CD4-positive, alpha-beta T cell treated with Interleukin-4 for 4 hours (primary cell): ENCODE measurements around the gene VWA5B2.
A peak's percentile ranks its signal among the peaks of the same experiment; 100 is the strongest.
"Not testable (repeated sequence)": the region's sequence is repeated elsewhere in the genome, so short reads cannot be mapped to it uniquely, and the experiment has no call there.

ENCODE experiments used
- DNase-seq: peaks from one replicate; pipeline ENCODE4 v3.0.0-alpha.2; 2020

Gene VWA5B2

DNA sequence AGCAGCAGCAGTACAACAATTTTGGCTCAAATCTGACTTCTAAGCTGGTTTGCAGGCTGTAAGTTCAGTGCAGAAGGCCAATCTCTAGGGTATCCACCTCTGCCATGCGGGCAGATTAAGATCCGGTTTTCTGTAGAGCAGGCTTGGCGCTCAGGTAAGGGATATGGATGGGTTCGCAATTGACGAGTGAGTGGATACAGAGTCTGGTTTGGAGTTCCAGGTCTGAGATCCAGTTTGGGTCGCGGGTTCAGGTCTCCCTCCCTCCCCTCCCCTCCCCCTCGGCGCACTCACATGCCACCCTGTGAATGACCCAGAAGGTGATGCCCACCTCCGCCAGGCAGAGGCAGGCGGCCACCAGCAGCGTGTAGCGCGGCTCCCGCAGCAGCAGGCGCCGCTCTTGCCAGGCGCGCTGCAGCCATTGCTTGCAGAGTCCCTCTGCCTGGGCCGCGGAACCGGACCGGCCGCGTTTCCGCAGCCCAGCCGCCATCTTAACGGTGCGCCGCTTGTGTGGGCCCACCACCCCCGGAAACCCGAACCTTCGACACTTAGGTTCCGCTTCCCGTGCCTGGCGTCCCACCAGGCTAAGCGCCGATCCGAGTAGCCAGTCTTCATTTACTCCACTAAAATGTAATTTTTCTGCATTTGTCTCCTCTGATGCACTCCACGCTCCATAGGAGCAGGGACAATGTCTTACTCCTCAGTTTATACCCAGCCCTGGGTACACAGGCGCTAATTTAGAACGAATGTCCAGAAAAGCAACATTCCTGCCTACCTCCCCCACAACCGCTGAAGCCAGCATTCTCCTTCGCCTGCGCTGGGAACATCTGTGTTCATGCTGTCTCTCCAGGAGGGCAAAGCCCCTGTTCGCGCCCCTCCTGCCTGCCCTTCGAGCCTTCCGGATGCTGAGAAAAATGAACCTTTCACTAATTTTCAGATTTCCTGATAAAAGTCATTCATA is 19.3 kb downstream of the VWA5B2 start, which contains the start of gene ALG3:
ALG3 (minus strand) TSS at position 509 of the 958 bp plus-strand sequence; CDS start at position 487, 22 bp downstream.
- DNase-seq = peak; percentile 86

DNA sequence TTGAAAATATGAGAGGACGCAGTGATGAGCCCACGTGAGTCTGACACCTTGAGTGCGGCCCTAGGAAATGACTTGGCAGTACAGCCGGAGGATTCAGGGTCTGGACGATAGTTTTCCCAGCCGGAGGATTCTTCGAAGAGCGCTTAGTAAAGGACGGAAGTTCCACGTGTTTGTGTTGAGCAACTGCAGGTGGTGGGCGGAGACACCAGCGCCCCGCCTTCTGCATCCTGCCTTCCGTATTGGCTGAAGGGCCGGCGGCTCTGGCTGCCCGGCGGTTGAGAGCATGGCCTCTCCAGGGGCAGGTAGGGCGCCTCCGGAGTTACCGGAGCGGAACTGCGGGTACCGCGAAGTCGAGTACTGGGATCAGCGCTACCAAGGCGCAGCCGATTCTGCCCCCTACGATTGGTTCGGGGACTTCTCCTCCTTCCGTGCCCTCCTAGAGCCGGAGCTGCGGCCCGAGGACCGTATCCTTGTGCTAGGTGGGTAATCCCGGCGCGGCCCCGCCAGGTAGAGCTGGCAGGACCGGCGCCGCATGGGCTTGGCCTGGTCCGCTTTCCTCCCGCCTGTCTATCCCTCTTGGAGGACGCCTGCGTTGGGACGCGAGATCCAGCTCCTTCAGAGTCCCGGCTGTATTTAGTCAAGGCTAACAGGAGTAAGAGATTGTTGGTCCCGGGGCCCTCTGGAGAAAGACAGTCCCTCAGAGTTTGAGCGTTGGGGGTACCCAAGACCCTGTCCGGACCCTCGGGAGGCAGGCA is 20.2 kb downstream of the VWA5B2 start, which contains the start of gene EEF1AKMT4:
EEF1AKMT4 (plus strand) TSS at position 261 of the 755 bp plus-strand sequence; CDS start at position 284, 23 bp downstream.
- peak; percentile 98 for DNase-seq

DNA sequence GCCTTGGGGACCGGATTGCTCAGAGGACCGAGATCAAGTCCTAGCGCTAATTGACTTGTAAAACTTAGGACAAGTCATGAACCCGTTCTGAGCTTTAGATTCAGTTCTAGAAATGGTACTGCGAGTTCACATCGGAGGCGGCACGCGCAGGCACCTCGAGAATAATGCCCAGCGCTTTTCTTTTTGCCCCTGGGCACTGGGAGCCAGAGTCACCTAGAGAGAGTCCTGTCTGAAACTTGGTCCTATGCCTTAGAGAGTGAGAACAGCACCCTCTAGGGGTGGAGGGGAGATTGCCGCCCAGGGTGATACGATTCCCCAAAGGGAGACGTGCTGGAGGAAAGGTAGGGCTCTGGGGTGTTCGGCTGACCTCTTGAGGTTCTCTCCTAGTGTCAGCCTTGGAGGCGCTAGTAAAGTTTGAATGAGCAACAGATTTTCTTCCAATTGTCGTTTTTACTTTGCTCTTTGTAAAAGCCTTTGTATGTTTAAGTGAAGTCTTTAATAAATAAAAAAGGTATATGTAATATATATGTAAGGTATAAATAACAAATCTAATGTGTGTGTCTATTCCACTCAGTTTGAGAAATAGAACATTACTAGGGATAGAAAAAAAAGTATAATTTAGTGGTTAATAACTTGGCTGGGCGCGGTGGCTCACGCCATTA is 20.9 kb downstream of the VWA5B2 start:
- peak; percentile 89 for DNase-seq

DNA sequence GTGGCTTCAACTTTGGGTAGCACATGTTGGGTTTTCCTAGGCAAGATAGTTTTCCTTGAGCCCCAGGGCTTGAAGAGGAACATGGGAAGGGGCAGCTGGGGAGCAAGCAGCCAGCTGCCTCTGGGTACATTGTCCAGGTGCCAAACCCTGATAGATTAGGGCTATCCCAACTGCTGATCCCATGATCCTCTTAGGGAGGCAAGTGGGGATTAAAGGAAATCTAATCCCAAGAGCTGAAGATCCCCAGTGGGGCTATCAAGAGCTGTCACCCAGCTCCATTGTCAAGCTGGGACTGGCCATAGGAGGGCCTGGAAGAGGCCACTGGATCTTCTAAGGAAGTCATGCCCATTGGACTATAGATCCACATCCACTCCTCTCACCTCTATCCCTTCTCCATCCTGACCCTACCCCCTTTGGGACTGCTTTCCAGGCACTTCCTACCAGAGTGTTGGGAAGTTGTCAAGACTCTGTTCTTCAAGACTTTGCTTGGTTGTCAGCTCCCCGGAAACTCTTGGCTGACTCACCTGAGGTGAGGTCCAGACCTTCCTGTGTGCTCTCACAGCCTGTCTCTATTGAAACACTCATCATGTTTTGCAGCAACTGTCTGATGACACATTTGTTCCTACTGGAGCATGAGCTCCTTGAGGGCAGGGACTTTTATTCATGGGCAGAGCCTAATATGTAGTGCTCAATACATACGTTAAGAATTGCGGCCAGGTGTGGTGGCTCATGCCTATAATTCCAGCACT is 26.1 kb downstream of the VWA5B2 start:
- no peak for DNase-seq

DNA sequence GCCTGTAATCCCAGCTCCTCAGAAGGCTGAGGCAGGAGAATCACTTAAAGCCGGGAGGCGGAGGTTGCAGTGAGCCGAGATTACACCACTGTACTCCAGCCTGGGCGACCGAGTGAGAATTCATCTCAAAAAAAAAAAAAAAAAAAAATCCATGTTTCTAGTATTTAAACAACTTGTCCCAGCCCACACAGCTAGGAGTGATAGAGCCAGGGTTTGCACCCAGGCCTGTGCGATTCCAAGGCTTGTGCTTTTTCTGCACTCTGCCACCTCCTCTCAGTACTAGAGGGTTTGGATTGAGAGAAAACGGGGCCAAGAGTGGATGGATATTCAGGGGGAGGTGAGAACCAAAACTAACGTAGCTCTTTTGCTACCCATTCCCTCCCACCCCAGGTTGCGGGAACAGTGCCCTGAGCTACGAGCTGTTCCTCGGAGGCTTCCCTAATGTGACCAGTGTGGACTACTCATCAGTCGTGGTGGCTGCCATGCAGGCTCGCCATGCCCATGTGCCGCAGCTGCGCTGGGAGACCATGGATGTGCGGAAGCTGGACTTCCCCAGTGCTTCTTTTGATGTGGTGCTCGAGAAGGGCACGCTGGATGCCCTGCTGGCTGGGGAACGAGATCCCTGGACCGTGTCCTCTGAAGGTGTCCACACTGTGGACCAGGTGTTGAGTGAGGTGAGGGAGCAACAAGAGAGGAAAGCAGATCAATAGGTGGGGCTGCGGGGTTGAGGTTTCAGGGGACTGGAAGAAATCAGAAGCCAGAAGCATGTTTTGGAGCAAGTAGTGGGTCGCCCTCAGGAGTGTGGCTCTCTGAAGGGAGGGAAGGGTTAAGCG is 27.9 kb downstream of the VWA5B2 start:
- no peak for DNase-seq

DNA sequence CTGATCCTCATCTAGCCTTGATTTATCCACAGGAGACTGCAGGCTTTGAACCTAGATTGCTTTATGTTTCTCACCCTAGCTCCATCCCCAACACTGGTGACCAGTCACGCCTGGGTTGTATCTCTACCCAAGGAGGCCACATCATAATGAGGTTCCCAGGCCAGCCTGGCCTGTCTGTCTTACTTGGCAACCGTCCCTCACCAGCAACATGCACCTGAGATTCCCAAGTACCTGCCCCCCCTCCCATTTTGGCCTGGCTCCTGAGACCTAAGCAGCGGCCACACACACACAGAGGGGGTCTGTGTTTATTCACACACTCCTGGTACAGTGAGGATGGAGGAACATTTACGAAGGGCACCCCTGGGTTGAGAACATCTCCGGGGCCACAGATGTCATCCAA is 29.5 kb downstream of the VWA5B2 start:
- DNase-seq = no peak

DNA sequence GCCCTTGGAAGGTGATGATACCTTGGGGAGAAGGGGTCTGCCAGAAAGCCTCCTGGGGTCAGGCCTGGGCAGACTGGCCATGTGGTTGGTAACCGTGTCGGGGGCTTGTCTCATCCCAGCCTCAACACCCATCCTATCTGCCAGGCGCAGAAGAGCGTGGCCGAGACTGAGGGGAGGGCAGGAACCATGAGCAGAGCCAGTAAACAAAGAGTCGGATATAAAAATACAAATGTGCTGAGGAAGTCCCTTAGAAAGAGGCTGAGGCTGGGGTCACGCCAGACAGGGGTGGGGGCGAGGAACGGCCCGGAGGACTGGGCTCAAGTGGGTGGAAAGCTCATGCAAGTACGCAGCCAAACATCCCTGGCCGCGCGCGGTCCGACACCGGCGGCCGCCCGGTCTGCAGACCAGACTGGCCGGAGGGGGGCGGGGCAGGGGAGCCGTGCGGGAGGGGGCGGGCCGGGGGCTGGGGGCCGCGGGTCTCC is 30.1 kb downstream of the VWA5B2 start:
- no peak for DNase-seq

DNA sequence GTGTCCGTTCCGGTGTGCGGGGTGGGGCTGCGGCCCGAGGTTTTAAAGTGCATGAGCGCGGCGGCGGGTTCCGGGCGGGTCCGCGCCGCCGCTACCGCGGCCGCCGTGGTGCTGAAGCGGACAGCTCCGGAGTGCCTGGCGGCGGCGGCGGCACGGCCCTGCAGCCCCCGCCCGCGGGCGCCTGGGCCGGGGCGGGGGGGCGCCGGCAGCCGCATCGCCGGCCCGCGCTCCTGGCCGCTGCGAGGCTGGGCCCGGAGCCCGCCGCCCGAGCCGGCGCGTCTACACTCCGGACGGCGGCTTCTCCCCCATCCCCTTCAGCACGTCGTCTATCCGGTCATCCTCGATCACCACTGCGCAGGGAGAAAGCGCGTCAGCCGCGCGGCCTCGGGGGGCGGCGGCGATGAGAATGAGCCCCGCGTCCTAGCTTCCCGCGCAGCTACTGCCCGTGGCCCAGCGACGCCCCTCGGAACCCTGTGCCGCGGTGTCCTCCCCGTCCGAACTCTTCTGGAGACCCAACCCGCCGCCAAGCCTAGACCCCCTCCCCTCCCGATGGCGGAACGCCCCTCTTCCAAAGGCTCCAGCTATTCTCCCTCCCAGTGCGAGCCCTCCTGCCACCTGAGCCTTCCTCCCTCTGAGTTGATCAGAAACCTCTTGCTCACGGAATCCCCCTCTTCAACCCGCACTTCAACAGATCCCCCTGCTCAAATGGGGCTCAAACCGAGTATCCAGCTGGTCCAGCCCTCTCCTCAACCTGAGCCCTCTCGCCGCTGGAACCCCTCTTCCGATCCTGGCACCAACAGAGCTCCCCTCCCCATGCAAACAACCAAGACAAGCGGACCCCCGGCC is 30.7 kb downstream of the VWA5B2 start:
- DNase-seq = peak; percentile 14

DNA sequence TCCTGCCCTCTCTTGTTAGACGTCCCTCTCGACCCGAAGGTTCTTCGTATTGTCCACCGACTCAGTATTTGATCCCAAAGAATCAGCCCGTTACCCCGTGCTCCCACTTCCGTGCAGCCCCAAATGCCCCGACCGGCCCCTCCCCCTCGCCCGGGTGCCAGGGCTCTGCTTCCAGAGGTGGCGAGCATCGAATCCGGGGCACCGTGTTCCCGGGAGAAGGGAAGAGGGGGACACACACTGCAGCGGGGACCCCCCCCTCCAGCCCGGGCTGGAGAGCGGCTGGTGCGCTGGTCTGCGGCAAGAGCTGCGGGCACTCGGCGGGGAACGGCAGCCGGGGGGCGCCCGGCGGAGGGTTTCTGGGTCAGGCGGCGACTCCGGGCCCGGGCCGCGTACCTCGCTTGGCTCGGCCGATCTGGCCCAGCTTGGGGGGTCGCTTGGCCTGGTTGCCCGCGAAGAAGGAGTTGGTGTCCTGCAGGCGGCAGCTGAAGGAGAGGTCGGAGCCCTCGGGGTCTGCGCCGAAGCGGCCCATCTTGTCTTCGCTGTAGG is 31.4 kb downstream of the VWA5B2 start:
- no peak for DNase-seq

DNA sequence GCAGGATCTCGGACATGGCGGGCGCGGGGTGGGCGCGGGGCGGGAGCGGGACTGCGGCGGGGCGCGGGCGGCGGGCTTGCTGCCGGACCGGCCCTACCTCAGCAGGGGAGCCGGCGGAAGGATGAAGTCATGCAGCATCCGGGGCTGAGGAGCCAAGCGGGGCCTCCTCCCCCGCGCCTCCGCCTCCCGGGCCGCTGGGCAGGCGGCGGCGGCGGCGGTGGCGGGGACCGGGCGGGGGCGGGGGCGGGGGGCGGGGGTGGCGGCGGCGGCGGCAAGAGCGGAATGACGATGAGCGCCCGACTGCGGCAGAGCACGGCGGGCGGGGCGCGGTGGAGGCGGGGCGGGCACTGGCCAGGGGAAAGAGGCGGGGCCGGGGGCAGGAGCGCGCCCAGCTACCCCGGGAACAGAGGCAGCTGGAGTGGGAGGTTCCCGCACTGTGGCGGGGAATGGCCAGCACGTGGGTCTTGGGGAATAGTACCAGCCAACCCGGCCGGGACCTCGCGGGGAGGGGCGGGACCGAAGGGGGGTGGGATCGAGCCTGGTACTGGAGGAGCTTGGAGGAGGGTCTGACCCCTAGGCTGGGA is 32.0 kb downstream of the VWA5B2 start, which contains the start of gene CAMK2N2:
CAMK2N2 (minus strand) TSS at position 284 of the 584 bp plus-strand sequence; CDS start at position 16, 268 bp downstream.
- peak; percentile 33 for DNase-seq

DNA sequence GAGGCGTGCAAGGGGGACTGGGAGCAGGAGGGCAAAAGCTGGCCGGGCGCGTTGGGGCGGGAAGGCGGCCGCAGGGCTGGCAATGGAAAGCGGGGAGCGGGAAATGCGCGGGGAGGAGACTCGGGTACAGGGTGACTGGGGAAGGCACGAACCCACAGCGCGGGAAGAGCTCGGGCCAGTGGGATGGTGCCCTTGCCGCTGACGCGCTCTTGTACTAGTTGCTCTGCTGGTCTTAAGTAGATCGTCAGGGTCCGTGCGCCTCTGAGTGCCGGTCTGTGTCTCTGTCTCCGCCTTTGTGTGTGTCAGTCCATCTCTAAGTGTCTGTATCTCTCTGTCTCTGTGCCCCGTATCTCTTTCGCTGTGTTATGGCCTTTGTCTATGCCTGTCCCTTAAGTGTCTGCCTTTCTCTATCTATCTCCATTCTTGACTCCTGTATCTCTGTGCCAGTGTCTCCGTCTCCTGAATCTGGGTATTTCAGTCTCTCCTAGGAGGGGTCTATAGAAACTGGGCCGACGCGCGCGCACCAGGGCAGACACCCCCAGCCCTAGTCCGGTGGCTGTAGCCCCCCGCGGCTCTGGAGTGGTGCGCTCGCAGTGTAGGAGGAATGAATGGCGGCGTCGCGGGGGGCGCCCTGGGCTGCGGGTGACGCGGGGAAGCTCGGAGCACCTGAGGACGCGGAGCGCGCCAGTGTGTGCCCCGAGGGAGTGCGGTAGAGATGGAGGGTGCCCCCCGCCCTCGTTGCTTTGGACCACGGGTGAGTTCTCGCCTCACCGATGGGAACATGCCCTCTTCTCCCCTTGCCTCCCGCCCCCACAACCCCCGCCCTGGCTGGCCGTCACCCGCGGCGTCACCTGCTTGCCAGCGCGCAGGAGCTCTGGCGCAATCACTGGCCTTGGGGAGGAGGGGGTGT is 32.7 kb downstream of the VWA5B2 start:
- no peak for DNase-seq

DNA sequence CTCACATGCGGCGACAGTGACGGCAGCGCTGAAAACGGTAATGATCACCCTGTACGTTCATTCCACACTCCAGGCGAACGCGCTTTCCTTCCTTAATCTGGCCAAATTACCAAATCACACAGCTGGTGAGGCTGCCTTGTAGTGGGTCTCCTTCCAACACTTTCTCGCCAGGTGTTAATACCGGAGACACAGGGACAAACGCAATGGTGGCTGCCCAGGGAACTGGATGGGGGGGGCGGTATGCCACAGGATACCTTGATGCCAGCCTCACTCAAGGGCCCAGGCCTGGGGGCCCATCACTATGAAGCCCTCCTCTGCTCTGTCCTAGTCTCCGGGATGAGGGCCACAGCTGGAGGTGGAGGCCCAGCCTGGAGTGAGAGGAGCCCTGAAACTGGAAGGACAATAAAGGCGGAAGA is 33.4 kb downstream of the VWA5B2 start:
- no peak for DNase-seq

DNA sequence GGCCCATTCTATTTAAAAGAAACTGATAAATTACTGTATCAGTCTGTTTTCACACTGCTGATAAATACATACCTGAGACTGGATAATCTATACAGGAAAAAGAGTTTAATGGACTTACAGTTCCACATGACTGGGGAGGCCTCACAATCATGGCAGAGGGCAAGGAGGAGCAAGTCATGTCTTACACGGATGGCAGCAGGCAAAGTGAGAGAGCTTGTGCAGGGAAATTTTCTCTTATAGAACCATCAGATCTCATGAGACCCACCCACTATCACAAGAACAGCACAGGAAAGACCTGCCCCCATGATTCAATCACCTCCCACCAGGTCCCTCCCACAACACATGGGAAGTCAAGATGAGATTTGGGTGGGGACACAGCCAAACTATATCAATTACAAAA is 37.9 kb downstream of the VWA5B2 start:
- not testable (repeated sequence) for DNase-seq

DNA sequence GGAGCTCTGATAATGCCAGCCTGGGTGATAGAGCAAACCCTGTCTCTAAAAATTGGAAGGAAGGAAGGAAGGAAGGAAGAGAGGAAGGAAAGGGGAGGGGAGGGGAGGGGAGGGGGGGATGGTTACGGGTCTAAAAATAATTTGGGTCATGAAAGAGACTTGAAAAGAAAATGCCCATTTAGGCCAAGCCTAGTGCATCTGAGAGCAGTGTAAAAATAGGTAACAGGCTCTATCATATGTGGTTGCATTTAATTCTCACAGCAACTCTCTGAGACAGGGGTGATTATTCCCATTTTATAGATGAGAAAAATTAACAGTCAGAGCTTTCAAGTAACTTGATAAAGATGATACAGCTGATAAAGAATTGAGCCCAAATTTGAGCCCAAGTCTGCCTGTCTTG is 42.9 kb downstream of the VWA5B2 start:
- no peak for DNase-seq

DNA sequence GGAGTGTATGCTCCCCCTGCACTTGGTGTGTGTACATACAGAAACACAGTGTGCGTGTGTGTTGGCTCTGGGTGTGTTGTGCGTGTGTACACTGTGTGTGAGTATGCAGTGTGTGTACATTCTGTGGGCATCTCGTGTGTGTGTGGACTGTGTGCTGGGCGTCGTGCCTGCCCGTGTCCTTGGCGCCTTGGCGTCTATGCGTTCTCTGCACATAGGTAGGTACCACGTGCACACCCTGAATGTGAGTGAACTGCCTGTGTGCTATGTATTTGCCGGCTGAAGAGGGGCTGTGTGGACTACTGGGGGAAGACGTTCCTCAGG is 46.0 kb downstream of the VWA5B2 start:
- DNase-seq = no peak

DNA sequence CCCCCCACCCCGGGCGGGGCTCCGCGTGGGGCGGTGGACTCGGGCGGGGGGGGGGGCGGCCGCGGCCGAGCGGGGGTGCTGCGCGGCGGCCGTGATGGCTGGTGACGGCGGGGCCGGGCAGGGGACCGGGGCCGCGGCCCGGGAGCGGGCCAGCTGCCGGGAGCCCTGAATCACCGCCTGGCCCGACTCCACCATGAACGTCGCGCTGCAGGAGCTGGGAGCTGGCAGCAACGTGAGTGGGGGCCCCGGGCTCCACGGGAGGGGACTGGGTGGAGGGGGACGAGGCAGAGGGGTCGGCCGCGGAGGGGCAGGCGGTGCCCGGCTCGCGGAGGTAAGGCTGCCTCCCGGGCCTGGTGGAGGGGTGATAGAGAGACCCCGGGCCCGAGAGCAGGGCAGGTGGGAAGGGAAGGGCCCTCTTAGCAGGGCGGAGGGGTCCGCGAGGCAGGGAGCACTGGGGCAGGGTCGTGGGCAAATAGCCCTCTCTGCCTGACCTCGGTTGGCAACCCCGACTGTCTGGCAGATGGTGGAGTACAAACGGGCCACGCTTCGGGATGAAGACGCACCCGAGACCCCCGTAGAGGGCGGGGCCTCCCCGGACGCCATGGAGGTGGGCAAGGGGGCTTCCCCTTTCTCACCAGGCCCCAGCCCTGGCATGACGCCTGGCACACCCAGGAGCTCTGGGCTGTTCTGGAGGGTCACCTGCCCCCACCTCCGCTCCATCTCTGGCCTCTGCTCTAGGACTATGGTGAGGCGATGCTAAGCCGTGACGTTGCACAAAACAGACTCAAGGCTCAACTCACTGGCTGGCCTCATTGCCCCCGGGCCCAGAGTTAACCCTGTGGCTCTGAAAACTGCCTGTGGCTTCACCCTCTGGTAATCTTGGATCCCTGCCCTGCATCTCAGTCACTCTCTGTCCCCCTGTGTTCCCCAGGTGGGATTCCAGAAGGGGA is 46.9 kb downstream of the VWA5B2 start, which contains the start of gene ECE2:
ECE2 (plus strand) TSS at position 62 of the 950 bp plus-strand sequence; CDS start at position 194, 132 bp downstream.
- DNase-seq = no peak

DNA sequence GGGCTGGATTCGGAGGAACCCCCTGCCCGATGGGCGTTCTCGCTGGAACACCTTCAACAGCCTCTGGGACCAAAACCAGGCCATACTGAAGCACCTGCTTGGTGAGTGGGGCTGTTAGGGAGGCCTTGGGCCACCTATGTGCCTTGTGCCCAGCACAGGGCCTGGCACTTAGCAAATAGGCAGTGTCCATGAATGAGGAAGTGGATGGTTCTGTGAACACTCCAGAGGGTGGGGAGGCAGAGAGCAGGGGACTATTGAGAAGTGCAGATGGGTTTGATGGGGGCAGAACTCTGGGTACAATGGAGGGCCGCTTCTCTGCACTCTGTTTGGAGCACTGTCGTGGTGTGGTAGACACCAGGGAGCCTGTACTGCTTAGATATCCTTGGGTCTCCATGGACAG is 48.0 kb downstream of the VWA5B2 start:
- DNase-seq = no peak
